ENCODE measurements around the gene SWT1.

The SWT1 gene

DNA sequence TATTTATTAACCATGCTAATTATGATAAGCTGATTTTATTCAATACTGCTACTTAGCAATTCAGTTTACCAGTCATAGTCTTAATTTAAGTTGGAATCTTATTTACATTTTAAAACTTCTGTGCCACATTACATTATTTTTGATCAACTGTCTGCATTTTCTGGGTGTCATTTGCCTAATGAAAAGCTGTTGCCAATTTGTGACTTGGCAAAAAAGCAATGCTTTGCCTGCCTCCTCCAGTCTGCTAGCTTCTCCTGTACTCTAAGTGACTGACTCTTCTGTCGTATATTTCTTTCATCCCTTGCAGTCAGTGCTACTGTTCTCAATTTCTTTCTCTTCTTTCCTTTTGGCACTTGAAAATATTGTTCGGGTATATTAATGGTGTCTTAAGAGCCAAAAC is 165.7 kb downstream of the SWT1 start:
- TF ChIP-seq POLR2AphosphoS5 (IDR thresholded peaks at IDR 0.05; ENCODE audit: low read depth, low read length) (no peak), FOXP2 (optimal IDR thresholded peaks at IDR 0.05; ENCODE audit: borderline replicate concordance, extremely low read depth, extremely low read length, insufficient read depth) (no peak), TAF1 (IDR thresholded peaks at IDR 0.05; ENCODE audit: borderline replicate concordance, insufficient read depth, low read length) (no peak), SIN3A (IDR thresholded peaks at IDR 0.05; ENCODE audit: borderline replicate concordance, insufficient read depth, low read length) (no peak)
- TF ChIP-seq, protein P1, sequence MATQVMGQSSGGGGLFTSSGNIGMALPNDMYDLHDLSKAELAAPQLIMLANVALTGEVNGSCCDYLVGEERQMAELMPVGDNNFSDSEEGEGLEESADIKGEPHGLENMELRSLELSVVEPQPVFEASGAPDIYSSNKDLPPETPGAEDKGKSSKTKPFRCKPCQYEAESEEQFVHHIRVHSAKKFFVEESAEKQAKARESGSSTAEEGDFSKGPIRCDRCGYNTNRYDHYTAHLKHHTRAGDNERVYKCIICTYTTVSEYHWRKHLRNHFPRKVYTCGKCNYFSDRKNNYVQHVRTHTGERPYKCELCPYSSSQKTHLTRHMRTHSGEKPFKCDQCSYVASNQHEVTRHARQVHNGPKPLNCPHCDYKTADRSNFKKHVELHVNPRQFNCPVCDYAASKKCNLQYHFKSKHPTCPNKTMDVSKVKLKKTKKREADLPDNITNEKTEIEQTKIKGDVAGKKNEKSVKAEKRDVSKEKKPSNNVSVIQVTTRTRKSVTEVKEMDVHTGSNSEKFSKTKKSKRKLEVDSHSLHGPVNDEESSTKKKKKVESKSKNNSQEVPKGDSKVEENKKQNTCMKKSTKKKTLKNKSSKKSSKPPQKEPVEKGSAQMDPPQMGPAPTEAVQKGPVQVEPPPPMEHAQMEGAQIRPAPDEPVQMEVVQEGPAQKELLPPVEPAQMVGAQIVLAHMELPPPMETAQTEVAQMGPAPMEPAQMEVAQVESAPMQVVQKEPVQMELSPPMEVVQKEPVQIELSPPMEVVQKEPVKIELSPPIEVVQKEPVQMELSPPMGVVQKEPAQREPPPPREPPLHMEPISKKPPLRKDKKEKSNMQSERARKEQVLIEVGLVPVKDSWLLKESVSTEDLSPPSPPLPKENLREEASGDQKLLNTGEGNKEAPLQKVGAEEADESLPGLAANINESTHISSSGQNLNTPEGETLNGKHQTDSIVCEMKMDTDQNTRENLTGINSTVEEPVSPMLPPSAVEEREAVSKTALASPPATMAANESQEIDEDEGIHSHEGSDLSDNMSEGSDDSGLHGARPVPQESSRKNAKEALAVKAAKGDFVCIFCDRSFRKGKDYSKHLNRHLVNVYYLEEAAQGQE (IDR thresholded peaks at IDR 0.05; ENCODE audit: insufficient read depth in 1 of 2, low read depth in 2 of 2, low read length in 2 of 2) = no peak

DNA sequence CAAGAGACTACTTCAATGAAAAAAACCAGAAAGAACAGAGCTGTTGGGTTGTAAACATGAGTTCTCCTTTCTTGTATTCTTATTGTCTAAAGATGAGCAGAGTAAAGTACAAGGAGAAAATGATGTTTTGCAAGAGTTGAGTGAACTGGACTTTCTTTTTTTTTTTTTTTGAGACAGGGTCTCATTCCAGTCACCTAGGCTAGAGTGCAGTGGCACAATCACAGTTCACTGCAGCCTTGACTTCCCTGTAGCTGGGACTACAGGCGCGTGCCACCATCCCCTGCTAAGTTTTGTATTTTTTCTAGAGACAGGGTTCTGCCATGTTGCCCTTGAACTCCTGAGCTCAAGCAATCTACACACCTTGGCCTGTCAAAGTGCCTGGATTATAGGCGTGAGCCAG is 167.2 kb downstream of the SWT1 start:
- TF ChIP-seq TAF1 (IDR thresholded peaks at IDR 0.05; ENCODE audit: borderline replicate concordance, insufficient read depth, low read length) (no peak), POLR2AphosphoS5 (IDR thresholded peaks at IDR 0.05; ENCODE audit: low read depth, low read length) (no peak), FOXP2 (optimal IDR thresholded peaks at IDR 0.05; ENCODE audit: borderline replicate concordance, extremely low read depth, extremely low read length, insufficient read depth) (no peak), SIN3A (IDR thresholded peaks at IDR 0.05; ENCODE audit: borderline replicate concordance, insufficient read depth, low read length) (no peak)
- TF ChIP-seq, protein P1 (IDR thresholded peaks at IDR 0.05; ENCODE audit: insufficient read depth in 1 of 2, low read depth in 2 of 2, low read length in 2 of 2) = no peak

- TF ChIP-seq SIN3A (IDR thresholded peaks at IDR 0.05; ENCODE audit: borderline replicate concordance, insufficient read depth, low read length) (no peak), TAF1 (IDR thresholded peaks at IDR 0.05; ENCODE audit: borderline replicate concordance, insufficient read depth, low read length) (no peak), FOXP2 (optimal IDR thresholded peaks at IDR 0.05; ENCODE audit: borderline replicate concordance, extremely low read depth, extremely low read length, insufficient read depth) (no peak), POLR2AphosphoS5 (IDR thresholded peaks at IDR 0.05; ENCODE audit: low read depth, low read length) (no peak)
- TF ChIP-seq, protein P1 (IDR thresholded peaks at IDR 0.05; ENCODE audit: insufficient read depth in 1 of 2, low read depth in 2 of 2, low read length in 2 of 2) = no peak
Measured at GRCh38 chr1:185325413-185325812, 168.4 kb downstream of the SWT1 start.

GRCh38 chr1:185328255-185328654 is 171.3 kb downstream of the SWT1 start:
- TF ChIP-seq, protein P1 (IDR thresholded peaks at IDR 0.05; ENCODE audit: insufficient read depth in 1 of 2, low read depth in 2 of 2, low read length in 2 of 2) = no peak
- TF ChIP-seq FOXP2 (optimal IDR thresholded peaks at IDR 0.05; ENCODE audit: borderline replicate concordance, extremely low read depth, extremely low read length, insufficient read depth) = no peak
- no peak for TF ChIP-seq SIN3A (IDR thresholded peaks at IDR 0.05; ENCODE audit: borderline replicate concordance, insufficient read depth, low read length)
- no peak for TF ChIP-seq POLR2AphosphoS5 (IDR thresholded peaks at IDR 0.05; ENCODE audit: low read depth, low read length)
- TF ChIP-seq TAF1 (IDR thresholded peaks at IDR 0.05; ENCODE audit: borderline replicate concordance, insufficient read depth, low read length) = no peak

DNA sequence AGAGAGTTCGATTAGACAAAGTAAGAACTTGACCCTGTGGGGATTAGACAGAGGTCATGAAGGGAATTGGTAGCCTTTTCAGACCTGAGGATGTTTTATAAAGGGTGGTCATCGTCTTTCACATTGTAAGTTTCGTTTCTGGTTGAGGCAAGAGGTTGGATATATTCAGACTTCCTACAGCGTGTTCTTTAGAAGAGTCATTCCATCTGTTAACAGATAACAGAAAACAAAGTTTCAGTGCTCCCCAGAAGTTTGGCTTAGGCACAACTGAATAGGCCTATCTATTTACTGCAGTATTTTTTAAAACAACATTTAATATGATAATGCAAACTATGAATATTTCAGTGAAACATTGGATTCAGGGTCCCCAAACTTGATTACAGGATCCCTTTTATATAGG is 177.2 kb downstream of the SWT1 start:
- TF ChIP-seq SIN3A (IDR thresholded peaks at IDR 0.05; ENCODE audit: borderline replicate concordance, insufficient read depth, low read length) (no peak), TAF1 (IDR thresholded peaks at IDR 0.05; ENCODE audit: borderline replicate concordance, insufficient read depth, low read length) (no peak), FOXP2 (optimal IDR thresholded peaks at IDR 0.05; ENCODE audit: borderline replicate concordance, extremely low read depth, extremely low read length, insufficient read depth) (no peak), POLR2AphosphoS5 (IDR thresholded peaks at IDR 0.05; ENCODE audit: low read depth, low read length) (no peak)
- TF ChIP-seq, protein P1 (IDR thresholded peaks at IDR 0.05; ENCODE audit: insufficient read depth in 1 of 2, low read depth in 2 of 2, low read length in 2 of 2) = no peak

Measured in PFSK-1 (cell line).